Kidney epithelial cell (primary cell): ENCODE results near the gene TMSB4X. TPM values are rescaled to one million over a fixed set of nuclear protein-coding genes. Genes with fewer than 3 reads are reported as not detected.
"Not testable (repeated sequence)": the region's sequence is repeated elsewhere in the genome, so short reads cannot be mapped to it uniquely, and the experiment has no call there.

Experiments
- DNase-seq: peaks from one replicate; pipeline ENCODE4 v3.0.0-alpha.2; 2010; ENCODE audit warnings: low read depth
- H3K27me3 ChIP-seq: 2 replicates; pipeline ENCODE4 v1.6.0; 2011; ENCODE audit warnings: low read length; ENCODE audit not compliant: control insufficient read depth, insufficient read depth
- H3K36me3 ChIP-seq: 2 replicates; pipeline ENCODE4 v1.5.1; 2011; ENCODE audit warnings: low read length; ENCODE audit not compliant: control insufficient read depth, insufficient read depth
- H3K4me3 ChIP-seq: 2 replicates; pipeline ENCODE4 v1.5.1; 2011; ENCODE audit warnings: low read depth, mild to moderate bottlenecking, control low read depth, low read length
- total RNA-seq: library from RNA; depleted of rRNA; stranded (reverse); fragments of >200 nt; gene quantifications from 2 replicates; pipeline ENCODE4 v1.2.3, GENCODE V29; 2015
- TF ChIP-seq, protein P1 (sequence below): IDR thresholded peaks from 2 replicates; pipeline ENCODE4 v1.5.1; 2011; ENCODE audit warnings: mild to moderate bottlenecking, moderate library complexity, low read length, control low read depth, inconsistent platforms; ENCODE audit not compliant: insufficient read depth, poor library complexity, severe bottlenecking

Gene TMSB4X
- total RNA-seq = 2,437 and 3,601 TPM in 2 replicates

DNA sequence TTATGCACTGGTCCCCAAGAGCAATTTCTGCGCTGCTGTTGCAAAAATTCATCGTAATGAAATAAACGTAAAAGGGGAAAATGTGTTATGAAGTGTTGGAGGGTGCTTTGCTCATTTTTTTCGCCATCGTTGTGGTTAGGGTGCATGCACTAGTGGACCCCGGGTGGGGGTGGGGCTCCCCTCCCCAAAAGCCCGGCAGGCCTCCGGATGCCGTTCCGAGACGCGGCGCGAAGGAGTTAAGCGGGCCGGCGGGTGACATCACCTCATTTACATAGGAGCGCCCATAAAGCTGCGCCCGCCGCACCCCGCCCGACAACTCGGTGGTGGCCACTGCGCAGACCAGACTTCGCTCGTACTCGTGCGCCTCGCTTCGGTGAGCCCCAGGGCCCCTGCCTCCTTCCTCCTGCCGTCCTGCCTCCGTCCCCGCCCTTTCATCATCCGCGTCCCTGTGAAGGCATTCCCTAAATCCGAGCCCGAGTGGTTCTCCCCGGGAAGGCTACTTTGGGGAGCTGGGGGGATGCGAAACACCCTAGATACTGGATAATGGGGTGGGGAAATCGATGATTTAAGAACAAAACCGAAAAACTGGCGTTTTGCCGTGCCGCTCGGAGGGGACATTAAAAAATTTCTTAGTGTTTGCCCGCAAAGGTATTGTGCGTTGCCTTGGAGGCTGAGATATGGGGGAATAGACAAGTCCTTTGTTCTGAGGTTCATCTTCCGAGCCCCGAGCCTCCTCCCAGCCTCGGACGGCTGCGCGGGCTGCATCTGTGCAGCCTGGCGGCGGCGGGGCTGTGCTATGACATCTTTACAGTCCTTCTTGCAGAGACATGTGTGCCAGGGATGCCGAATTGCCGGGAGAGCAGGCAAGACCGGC lies at the start of gene TMSB4X:
TMSB4X (plus strand) TSS at position 315 of the 874 bp plus-strand sequence.
- no peaks in the 10 kb centered on the region for H3K27me3 ChIP-seq
- H3K36me3 ChIP-seq = no peaks in the 10 kb centered on the region
- TF ChIP-seq, protein P1, sequence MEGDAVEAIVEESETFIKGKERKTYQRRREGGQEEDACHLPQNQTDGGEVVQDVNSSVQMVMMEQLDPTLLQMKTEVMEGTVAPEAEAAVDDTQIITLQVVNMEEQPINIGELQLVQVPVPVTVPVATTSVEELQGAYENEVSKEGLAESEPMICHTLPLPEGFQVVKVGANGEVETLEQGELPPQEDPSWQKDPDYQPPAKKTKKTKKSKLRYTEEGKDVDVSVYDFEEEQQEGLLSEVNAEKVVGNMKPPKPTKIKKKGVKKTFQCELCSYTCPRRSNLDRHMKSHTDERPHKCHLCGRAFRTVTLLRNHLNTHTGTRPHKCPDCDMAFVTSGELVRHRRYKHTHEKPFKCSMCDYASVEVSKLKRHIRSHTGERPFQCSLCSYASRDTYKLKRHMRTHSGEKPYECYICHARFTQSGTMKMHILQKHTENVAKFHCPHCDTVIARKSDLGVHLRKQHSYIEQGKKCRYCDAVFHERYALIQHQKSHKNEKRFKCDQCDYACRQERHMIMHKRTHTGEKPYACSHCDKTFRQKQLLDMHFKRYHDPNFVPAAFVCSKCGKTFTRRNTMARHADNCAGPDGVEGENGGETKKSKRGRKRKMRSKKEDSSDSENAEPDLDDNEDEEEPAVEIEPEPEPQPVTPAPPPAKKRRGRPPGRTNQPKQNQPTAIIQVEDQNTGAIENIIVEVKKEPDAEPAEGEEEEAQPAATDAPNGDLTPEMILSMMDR = no peak
- H3K4me3 ChIP-seq = peak within 1 kb of the TSS; percentile 75
- no peak for DNase-seq

DNA sequence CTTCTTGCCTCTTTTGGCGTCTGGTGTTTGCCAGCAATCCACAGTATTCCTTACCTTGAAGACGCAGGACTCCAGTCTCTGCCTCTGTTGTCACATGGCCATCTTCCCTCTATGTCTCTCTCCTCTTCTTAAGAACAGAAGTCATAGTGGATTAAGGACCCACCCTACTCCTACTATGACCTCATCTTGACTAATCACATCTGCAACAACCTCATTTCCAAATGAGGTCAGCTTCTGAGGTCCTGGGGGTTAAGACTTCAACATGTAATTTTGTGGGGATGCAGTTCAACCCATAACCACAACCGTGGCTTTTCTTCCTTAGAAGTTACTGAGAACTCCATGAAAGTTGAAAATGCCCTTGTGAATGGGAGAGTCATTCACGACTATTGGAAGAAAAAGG lies 45.2 kb upstream of the TMSB4X start:
- DNase-seq = no peak
- Histone ChIP-seq H3K36me3 (no peaks in the 10 kb centered on the region), H3K27me3 (no peaks in the 10 kb centered on the region), H3K4me3 (no peak overlapping the region)
- TF ChIP-seq, protein P1 = no peak

DNA sequence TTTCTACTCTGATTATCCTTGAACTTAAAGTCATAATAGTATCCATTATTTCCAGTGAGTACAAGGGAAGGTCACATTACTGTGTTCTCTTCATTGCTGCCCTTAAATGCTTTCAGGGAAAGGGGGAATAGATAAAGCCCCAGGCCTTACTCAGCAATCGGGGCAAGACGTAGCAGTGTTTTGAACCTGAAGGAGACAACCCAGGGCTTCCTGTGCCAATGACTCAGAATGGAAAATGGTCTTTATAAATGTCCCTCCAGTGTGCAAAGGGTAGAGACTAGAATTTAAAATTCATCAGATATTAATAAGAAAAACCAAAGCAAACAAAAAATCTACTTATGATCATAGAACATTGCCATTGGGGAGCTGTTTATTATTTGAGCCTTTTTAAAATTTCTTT lies 44.8 kb upstream of the TMSB4X start:
- DNase-seq = no peak
- Histone ChIP-seq H3K4me3 (no peak overlapping the region), H3K36me3 (no peaks in the 10 kb centered on the region), H3K27me3 (no peaks in the 10 kb centered on the region)
- TF ChIP-seq, protein P1 = no peak

DNA sequence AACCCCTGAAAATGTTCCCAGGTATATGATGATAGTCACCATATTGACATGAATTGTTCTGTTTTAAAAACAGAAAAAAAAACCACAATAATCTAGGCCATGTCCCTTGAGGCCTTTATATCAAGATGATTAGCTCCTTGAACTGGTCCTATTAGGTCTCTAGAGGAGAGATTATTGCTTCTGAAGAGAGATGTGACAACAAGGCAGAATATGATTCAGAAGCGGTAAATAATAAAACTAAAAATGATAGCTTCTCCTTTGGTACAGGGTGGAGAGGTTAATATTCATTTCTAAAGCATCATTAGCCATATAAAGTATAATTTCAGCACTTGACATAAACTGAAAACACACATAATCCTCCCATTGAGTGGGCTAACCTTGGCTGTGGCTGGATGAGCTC lies 42.7 kb upstream of the TMSB4X start:
- Histone ChIP-seq H3K36me3 (no peaks in the 10 kb centered on the region), H3K27me3 (no peaks in the 10 kb centered on the region), H3K4me3 (no peak overlapping the region)
- no peak for DNase-seq
- TF ChIP-seq, protein P1 = no peak

DNA sequence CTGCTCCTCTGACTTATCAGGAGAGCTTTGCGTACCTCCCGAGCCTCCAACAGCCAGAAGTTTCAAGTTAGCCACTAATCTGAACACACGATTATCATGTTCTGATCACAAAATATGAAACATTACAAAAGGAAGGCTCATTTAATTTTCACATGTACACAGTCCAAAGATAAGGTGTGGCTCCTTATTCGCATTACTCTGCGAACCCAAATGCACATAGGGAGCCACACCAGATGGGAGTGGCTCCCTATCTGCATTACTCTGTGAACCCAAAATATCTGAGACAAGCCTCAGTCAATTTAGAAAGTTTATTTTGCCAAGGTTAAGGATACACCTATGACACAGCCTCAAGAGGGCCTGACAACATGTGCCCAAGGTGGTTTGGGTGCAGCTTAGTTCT lies 40.1 kb upstream of the TMSB4X start:
- TF ChIP-seq, protein P1 = no peak
- DNase-seq = no peak
- H3K4me3 ChIP-seq = no peak overlapping the region
- H3K27me3 ChIP-seq = no peaks in the 10 kb centered on the region
- H3K36me3 ChIP-seq = no peaks in the 10 kb centered on the region

DNA sequence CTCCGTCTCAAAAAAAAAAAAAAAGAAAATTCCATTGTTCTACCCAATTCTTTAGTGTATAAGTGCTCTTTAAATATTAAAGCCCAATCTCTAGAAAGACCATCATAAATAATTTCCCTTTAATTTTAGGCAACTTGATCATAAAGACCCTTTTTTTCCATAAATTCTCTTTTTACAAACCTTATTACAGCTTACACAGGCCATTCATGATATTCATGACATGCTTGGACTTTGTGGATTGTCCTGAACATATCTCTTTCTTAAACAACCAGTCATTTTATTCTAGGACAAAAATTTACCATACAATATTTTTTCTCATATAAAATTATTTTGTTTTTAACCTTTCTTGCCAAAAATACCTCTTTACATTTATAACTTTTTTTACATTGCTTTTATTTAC lies 38.0 kb upstream of the TMSB4X start:
- Histone ChIP-seq H3K36me3 (no peaks in the 10 kb centered on the region), H3K27me3 (no peaks in the 10 kb centered on the region), H3K4me3 (no peak overlapping the region)
- TF ChIP-seq, protein P1 = no peak
- no peak for DNase-seq

DNA sequence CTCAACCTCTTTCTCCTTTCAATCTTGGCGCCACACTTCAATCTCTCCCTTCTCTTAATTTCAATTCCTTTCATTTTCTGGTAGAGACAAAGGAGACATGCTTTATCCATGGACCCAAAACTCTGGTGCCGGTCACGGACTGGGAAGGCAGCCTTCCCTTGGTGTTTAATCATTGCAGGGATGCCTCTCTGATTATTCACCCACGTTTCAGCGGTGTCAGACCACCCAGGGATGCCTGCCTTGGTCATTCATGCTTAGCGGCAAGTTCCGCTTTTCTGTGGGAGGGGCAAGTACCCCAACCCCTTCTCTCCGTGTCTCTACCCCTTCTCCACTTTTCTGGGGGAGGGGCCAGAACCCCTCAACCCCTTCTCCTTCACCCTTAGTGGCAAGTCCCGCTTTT lies 34.4 kb upstream of the TMSB4X start:
- not testable (repeated sequence) for H3K4me3 ChIP-seq, H3K27me3 ChIP-seq, H3K36me3 ChIP-seq, DNase-seq

DNA sequence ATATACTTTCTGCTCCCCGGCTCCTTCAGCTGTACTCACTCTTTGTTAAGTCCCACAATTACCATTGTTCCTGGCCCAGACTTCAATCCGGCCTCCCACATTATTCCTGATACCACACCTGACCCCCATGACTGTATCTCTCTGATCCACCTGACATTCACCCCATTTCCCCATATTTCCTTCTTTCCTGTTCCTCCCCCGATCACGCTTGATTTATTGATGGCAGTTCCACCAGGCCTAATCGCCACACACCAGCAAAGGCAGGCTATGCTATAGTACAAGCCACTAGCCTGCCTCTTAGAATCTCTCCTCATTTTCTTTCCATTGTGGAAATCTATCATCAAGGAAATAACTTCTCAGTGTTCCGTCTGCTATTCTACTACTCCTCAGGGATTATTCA lies 31.3 kb upstream of the TMSB4X start:
- not testable (repeated sequence) for DNase-seq

More for the DNA sequence above, 31.3 kb upstream of the TMSB4X start:
- not testable (repeated sequence) for H3K36me3 ChIP-seq, H3K4me3 ChIP-seq, H3K27me3 ChIP-seq
